Right renal cortex interstitium (tissue), 3 donors: ENCODE results near the gene SRSF6. TPM values are rescaled to one million over a fixed set of nuclear protein-coding genes. Genes with fewer than 3 reads are reported as not detected.
"Not testable (repeated sequence)": the region's sequence is repeated elsewhere in the genome, so short reads cannot be mapped to it uniquely, and the experiment has no call there.

Experiments used
- DNase-seq, 3 donors: peaks; one replicate each; pipeline ENCODE4 v3.0.0-alpha.2; 2013; ENCODE audit warnings: low read depth in 3 of 3, low spot score in 2 of 3
- polyA plus RNA-seq, 3 donors: library from polyadenylated mRNA; unstranded; fragments of 120-200 nt; gene quantifications; one replicate each; pipeline ENCODE4 v1.2.1, GENCODE V29; 2013; ENCODE audit not compliant: insufficient read length in 3 of 3

SRSF6 gene
- polyA plus RNA-seq = 100 to 1,000 TPM; 274 to 322 (median 296) TPM

- peak; percentile 89 to 96 (median 91) for DNase-seq
These were observed at the start of gene SRSF6 for GRCh38 chr20:43457640-43458421. Gene SRSF6, plus strand, starts transcription at chr20:43457896. Its CDS starts 138 bp downstream, at chr20:43458034.

- DNase-seq = no peak
These were observed 48.7 kb upstream of the SRSF6 start for GRCh38 chr20:43408848-43409576.

GRCh38 chr20:43409577-43409913, 48.2 kb upstream of the SRSF6 start:
- no peak for DNase-seq

GRCh38 chr20:43415661-43416430, 41.9 kb upstream of the SRSF6 start:
- no peak for DNase-seq

- no peak for DNase-seq
These were observed 41.0 kb upstream of the SRSF6 start for GRCh38 chr20:43416591-43417228.

GRCh38 chr20:43420192-43420591, 37.5 kb upstream of the SRSF6 start:
- DNase-seq = no peak

- not testable (repeated sequence) for DNase-seq
These were observed 36.8 kb upstream of the SRSF6 start for GRCh38 chr20:43420913-43421312.

- DNase-seq = no peak
These were observed 31.5 kb upstream of the SRSF6 start for GRCh38 chr20:43426172-43426571.

GRCh38 chr20:43430265-43431133, 27.2 kb upstream of the SRSF6 start:
- no peak for DNase-seq

GRCh38 chr20:43431134-43431519, 26.6 kb upstream of the SRSF6 start:
- no peak for DNase-seq

GRCh38 chr20:43432498-43432897, 25.2 kb upstream of the SRSF6 start:
- DNase-seq = no peak

GRCh38 chr20:43433250-43433854, 24.3 kb upstream of the SRSF6 start:
- DNase-seq = no peak

- DNase-seq = no peak
These were observed 23.1 kb upstream of the SRSF6 start for GRCh38 chr20:43434565-43434964.

- DNase-seq = no peak
These were observed 18.9 kb upstream of the SRSF6 start for GRCh38 chr20:43438578-43439316.

GRCh38 chr20:43440531-43440930, 17.2 kb upstream of the SRSF6 start:
- no peak for DNase-seq

GRCh38 chr20:43442282-43442880, 15.3 kb upstream of the SRSF6 start:
- no peak for DNase-seq

GRCh38 chr20:43444107-43444506, 13.6 kb upstream of the SRSF6 start:
- no peak for DNase-seq

GRCh38 chr20:43446361-43446879, 11.3 kb upstream of the SRSF6 start:
- DNase-seq = no peak
